HG03565 (cell line): ENCODE results near the gene TRERF1.
"Not testable (repeated sequence)": the region's sequence is repeated elsewhere in the genome, so short reads cannot be mapped to it uniquely, and the experiment has no call there.

Experiments
- ATAC-seq: cut with Tn5 transposase; IDR thresholded peaks from one replicate; pipeline ENCODE4 v1.9.1; 2021; ENCODE audit warnings: mild to moderate bottlenecking, moderate library complexity; ENCODE audit not compliant: unreplicated experiment

TRERF1 gene

DNA sequence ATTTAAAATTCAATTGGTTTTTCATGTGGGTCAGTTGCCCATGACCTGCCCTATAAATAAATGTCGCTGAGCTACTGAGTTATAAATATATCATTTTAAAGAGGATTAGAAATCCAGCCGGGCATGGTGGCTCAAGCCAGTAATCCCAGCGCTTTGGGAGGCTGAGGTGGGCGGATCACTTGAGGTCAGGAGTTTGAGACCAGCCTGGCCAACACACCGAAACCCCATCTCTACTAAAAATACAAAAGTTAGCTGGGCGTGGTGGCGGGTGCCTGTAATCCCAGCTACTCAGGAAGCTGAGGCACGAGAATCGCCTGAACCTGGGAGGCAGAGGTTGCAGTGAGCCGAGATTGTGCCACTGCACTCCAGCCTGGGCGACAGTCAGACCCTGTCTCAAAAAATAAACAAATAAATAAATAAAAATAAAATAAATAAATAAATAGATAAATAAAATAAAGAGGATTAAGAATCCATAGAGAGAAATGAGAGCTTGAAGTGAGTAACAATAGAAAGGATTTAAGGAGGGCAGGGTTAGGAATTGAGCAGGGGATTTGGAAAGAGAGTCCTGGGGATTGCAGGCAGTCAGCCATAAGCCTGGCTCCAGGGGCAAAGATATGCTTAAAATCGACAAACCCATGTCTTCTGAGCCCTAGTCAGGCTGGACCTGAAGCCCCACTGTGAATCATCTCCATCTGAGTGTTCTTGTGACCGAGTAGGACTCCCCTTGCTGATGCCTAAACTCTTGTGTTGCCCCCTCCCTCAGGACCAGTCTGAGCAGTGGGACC, 249.4 kb downstream of the TRERF1 start:
- not testable (repeated sequence) for ATAC-seq

DNA sequence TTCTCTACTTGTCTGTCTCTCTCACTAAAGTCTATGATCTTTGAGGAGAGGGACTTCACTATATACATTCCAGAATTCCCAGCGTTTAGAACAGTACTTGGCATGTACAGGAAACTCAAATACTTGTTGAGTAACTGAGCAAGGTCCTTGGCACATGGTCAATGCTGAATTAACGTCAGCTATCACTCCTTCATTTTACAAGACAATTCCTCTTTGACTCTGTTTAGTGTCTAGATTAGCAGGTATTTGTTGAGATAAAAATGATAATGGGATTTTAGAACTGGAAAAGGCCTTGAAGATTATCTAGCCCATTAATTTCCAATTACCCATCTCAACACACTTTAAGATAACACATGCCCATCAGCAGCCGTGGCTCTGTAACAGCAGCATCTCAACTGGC, 250.3 kb downstream of the TRERF1 start:
- ATAC-seq: no peak

DNA sequence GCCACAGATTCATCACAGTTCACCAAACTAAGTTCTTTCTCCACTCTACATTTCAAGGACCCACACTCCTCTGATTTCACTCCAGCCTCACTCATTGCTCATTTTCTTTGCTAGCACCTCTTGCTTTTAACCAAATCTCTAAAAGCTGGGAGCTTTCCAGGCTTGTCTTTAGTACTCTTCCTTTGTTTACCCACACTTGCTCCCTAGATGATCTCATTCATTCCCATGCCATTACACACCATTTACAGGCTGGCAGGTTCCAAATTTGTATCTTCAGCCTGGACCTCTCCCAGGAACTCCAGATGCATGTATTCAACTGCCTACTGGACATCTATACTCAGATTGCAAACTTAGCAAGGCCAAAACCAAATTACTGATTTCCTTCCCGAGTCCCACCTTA, 251.7 kb downstream of the TRERF1 start:
- ATAC-seq: no peak

DNA sequence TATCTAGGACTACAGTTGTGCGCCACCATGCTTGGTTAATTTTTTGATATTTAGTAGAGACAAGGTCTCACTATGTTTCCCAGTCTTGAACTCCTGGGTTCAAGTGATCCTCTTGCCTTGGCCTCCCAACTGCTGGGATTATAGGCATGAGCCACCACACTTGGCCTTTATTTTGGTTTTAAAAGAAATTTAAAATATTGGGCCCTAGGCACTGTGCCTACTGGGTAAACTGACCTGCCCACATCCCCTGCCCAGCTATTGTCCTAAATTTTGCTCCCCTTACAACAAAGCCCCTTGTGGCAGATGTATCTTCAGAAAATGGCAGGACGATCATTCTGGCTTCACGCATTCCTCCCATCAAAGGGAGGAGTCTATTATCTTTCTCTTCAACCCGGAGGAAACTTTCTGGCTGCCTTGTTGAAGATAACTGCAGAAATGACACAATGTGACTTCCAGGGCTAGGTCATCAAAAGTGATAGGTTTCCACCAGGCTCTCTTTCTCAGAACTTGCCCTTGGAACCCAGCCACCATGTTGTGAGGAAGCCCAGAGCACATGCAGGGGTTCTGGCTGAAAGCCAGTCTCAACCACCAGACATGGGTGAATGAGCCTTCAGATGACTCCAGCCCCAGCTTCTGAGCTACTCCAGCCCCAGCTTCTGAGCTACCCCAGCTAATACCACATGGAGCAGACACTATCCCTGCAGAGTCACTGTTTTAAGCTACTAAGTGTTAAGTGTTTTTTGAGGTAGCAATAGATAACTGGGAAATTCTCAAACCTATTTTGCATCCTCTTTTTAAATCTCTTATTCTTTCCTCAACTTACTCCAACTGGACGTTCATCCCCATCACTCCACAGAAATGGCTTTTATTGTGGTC, 252.4 kb downstream of the TRERF1 start:
- ATAC-seq: no peak

DNA sequence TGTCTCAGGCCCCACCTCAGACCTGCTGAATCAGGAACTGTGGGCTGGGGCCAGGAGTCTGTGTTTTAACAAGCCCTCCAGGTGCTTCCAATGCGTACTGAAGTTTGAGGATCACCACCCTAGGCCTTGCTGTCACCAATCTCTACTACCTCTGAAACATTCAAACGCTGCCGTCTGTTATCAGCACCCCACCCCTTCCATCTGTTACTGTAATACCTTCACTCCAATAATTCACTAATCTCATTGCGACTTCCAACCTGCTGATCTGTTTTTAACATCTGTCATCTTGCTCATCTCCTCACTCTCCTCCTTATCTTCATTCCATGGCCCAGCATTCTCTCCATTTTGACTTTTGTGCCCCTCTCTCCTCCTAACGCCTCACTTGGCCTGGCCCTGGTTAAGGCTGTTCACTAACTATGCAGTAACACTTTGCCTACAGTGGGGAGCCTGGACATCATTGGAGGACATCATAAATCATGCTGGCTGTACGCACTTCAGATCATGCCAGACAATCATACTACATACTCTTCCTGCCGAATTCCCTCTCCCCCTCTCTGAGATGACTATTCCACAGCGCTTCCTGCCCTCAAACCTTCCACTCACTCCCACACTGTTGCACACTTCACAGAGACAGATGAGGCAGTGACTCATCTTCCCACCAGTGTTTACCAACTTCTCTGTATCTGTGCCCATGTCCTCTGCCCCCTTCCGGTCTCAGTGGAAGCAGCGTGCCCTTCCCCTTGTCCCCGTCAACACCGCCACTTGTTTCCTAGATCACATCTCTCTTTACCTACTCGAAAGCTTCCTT, 254.0 kb downstream of the TRERF1 start:
- no peak for ATAC-seq

DNA sequence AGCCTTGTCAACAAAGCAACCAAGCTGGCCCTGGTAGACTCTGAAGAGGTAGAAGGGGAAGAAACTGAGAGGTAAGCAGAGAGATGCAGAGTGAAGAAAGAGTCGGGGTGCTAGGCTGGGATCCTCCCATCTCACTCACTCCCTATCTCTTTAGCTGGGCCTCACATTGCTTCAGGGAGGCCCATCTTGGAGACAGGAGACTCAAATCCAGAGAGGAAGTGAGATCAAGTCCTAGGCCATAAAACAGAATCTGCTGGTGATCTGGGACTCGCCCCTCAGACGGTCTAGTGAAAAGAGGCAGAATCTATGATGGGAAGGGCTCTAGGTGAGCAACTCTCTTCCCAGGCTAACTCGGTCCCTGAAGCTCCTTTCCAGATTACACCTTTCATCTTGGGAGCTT, 256.3 kb downstream of the TRERF1 start:
- ATAC-seq: no peak

DNA sequence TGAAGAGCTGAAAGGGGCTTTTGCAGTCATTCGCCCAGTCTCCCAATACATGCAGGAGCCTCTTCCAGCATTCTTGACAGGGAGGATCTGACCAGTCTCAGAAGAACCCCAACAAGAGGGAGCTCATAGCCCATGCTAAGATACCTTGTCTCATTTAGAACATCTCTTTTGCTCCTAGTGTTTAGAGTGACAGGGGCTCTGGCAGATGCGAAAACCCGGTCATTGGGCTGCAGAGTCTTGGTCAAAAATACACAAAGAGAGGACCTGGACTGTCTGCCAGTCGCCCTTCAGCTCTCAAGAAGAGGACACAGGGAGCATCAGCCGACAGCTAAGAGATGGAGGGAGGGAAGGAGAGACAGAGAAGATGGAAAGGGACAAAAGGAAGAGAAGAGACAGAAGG, 257.7 kb downstream of the TRERF1 start:
- no peak for ATAC-seq

DNA sequence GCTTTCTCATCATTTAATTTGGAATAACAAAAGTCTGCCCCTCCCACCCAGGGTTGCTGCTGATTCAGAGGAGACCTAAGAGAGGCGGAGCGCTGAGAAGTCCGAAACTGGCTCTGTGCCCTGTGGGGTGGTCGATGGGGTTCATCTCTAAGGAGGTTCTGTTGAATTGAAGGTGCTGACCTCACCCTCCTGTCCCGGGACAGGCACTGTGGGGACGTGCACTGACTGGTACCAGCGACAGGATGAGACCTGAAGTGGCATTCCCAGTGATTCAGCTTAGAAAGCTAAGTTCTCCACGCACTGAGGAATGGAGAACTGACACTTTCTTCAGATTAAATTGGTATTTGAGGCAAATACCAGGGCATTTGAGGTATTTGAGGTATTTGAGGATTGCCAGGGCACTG, 258.2 kb downstream of the TRERF1 start:
- no peak for ATAC-seq

DNA sequence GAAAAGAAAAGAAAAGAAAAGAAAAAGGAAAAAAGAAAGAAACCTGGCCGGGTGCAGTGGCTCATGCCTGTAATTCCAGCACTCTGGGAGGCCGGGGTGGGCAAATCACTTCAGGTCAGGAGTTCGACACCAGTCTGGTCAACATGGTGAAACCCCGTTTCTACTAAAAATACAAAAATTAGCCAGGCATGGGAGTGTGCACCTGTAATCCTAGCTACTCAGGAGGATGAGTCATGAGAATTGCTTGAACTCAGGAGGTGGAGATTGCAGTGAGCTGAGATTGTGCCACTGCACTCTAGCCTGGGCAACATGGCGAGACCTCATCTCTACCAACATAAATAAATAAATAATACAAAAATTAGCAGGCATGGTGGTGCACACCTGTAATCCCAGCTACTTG, 259.3 kb downstream of the TRERF1 start:
- not testable (repeated sequence) for ATAC-seq

DNA sequence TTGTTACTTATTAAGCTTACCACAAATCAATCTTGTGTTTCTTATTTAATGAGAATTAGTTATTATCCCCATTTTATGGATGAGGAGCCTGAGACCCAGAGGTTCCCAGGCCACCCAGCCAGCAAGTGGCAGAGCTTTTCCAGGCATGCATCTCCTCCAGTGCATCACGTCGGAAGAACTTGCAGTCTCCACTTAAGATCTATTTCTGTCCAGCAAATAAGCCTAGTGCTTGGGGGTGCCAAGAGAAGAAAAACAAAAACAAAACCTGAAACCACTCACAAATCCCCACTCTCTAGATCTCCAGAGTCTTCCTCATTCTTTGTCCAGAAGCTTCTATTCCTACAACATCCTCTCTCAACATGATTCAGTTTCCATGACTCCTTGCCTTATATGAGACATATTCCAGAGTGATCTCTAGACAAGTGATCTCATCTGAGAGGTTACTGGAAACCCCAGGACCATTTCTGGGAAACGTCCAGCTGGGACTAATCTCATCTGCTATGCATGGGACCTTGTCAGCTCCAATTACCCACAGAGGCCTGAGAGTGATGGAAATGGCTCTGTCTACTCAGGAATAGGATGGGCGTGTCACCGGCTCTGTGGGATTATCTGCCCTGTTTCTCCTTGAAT, 261.1 kb downstream of the TRERF1 start:
- ATAC-seq: no peak

DNA sequence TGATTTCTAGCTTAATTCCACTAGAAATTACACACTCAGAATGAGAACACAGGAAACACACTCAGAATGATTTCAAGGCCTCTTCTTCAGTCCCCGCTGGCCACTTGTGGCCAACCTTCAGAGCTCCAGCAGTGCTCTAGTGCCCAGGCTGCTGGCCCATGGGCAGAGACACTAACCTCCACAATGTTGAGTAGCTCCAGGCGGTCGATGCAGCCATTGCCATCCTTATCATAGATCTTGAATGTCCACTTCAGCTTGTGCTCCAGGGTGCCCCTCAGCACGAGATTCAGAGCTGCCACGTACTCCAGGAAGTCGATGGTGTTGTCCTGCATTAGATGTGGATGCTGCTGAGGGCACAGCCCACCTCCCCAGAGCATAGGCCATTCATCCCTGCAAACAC, 263.3 kb downstream of the TRERF1 start:
- ATAC-seq: no peak

DNA sequence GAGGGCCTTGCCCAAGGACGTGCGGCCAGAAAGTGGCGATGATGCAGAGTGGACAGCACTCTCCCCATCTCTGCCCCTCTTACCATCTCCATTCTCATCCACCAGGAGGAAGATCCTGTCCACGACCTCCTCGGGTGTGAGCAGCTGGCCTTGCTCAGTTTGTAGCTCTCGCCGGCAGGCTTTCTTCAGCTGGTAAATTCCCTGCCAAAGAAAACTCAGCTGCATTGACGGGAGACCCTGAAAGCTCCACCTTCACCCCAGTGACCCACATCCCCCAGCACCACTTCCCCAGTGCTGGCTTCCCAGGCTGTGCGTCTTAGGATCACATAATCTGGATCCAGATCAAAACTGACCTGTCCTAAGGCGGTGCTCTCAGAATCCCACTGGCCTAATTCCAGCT, 266.1 kb downstream of the TRERF1 start:
- ATAC-seq: no peak

DNA sequence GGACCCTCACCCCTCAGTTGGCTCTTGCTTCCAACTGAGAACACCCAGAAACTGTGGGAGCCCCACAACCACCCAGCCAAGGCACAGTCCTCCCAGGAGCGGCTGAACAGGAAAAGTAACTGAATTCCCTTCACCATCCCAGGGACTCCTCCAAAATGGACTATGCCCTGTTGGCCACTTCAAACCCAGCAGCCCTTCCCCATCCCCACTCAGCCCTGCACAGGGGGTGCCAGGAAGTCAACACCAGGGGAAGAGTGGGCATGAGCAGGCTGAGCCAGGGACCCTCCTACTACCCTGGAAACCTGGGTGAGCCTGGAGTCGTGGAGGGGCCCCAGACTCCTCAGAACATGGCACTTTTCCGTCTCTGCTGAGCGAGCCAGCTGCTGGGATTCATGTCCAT, 267.3 kb downstream of the TRERF1 start:
- ATAC-seq: no peak

DNA sequence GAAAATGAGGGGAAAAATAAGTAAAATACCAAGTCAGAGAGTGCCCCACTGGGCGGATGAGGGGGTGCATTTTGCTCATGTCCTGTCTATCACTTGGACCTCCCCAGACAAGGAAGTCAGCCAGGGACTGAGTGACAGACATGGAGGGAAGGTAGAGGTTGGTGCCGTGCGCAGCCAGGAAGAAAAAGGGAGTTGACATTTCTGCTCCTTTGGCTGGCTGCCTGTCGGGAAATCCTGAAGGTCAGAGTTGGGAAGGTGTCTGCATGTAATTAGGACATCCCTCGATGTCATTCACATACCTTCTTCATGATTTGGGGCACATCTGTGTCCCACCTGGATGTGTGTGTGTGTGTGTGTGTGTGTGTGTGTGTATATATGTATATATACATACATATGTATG, 269.6 kb downstream of the TRERF1 start:
- no peak for ATAC-seq

DNA sequence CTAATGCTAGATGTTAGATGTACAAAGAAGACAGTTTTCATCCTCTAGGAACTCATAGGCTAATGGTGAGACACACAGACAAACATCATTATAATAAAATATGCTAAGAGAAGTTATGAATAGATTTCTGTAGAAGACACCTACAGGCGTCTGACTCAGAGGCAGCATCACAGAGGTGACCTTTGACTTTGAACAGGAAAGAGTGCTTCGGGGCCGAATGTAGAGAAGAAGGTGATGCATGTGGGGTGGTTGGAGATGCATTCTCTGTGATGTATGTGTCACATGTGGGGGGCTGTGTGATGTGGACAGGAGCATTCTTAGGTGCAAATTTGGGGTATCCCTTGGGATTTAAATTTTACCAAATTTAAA, 271.8 kb downstream of the TRERF1 start:
- ATAC-seq: no peak

DNA sequence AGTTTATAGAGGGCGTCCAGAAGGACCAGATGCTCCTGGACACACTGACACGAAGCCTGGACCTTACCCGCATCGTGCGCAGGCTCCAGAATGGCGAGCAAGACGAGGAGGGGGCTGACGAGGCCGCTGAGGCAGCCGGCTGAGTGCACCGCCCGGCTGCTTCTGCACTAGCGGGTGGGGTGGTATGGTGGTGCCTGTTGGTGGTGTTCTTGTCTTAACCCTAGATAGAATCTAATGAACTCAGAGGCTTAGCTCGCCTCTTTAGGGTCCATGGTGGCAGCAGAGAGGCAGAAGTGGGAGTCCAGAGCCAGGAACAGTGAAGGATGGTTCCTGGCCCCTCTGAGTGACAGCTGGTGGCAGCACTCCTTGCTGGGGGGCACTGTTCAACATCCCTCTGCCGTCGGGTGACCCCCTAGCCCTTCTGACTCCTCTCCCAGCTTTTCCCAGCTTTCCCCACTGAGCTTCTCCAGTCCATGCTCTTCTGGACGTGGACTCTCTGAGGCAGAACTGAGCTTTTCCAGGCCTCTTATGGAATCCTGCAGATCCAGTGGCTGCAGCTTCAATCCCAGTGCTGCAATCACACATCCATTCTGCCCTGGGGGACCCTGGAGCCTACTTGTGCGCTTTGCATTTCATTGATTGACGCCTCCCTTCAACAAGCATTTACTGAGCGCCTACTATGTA, 272.3 kb downstream of the TRERF1 start:
- ATAC-seq: no peak

DNA sequence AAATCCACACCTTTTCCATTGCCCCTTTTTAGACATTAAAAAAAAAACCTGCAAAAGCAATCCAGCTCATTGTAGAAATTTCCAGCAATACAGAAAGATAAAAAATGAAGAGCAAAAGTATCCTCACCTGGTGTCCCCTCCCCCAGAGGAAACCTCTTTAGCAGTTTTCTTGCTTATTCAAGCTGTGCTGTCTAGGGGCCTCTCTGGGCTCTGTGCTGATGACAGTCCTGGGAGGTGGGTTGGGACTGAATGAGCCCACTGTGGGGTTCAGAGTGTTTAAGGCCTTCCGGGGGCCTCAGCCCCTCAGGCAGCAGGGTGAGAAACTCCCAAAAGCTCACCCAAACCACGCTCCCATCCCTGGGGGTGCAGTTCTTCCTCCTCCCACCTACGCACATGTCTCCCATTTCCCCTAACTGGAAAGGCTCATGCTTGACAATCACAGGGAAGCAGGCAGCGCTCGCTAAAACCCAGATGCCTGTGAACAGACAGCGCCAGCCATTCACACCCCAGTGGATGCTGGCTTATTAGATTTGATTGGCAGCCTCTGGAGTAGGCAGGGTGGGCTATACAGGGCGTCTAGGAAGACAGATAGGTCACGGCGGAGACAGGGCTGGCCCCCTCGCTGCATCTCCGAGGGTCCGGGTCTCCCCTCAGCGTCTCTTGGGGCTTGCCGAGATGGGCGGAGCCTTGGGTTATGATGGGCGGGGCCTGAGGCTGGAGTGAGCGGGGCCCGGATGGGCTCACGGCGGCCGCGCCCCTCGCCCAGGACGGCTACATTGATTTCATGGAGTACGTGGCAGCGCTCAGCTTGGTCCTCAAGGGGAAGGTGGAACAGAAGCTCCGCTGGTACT, 274.0 kb downstream of the TRERF1 start:
- no peak for ATAC-seq

DNA sequence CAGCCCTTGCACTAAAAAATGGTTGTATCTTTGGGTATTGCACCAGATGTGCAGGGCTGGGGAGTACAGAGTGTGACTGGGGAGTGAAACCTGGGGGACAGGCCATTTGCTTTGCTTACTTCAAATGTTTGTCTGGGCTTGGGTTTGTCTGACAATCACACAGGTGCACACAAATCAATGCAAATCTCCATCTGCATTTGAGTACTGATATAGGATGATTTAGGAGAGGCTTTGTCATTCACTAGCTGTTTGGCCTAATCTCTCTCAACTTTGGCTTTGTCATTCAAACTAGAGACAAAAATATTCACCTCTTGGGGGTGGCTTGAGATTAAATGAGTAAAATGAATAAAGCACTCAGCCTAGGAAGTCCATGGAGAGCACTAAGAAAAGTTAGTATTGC, 274.7 kb downstream of the TRERF1 start:
- no peak for ATAC-seq

DNA sequence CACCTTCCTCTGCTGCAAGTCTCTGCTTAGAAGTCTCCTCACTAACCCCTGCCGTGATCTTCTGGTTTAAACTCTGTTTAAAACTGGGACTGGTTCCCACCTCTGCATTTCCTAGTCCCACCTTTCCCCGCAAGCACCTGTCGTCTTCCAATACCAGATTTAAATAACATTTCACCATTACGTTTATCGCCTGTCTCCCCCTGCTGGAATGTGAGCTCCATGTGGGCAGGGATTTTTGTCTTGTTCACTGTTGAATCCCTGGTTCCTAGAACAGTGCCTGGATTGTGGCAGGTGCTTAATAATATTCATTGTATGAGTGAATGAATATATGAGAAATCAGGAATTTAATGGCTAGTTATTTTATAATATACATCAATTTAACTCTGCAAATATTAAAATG, 275.9 kb downstream of the TRERF1 start:
- no peak for ATAC-seq
